Astrocyte (in vitro differentiated cells and primary cell): ENCODE data around the gene CD300E. TPM values are rescaled to one million over a fixed set of nuclear protein-coding genes. Genes with fewer than 3 reads are reported as not detected.

Source experiments
- DNase-seq: peaks from one replicate; pipeline ENCODE4 v3.0.0-alpha.2; 2010; ENCODE audit warnings: low read depth
- FAIRE-seq: peaks from 2 replicates; lab custom pipeline; 2011; peaks lifted over from hg19 to GRCh38; lab: Jason Lieb, UNC
- H2AFZ ChIP-seq: 2 replicates; pipeline ENCODE4 v1.6.0; 2012; ENCODE audit warnings: low read depth, low read length, inconsistent platforms
- H3K27ac ChIP-seq: 2 replicates; pipeline ENCODE4 v1.5.1; 2011; ENCODE audit warnings: low read depth, low read length, inconsistent platforms
- H3K27me3 ChIP-seq: 2 replicates; pipeline ENCODE4 v1.6.0; 2011; ENCODE audit warnings: low read length, inconsistent platforms; ENCODE audit not compliant: insufficient read depth
- H3K36me3 ChIP-seq: 2 replicates; pipeline ENCODE4 v1.5.1; 2011; ENCODE audit warnings: low read length, inconsistent platforms; ENCODE audit not compliant: insufficient read depth
- H3K4me1 ChIP-seq: 2 replicates; pipeline ENCODE4 v1.5.1; 2011; ENCODE audit warnings: low read length, inconsistent platforms; ENCODE audit not compliant: insufficient read depth
- H3K4me2 ChIP-seq: 2 replicates; pipeline ENCODE4 v1.6.0; 2012; ENCODE audit warnings: low read length, inconsistent platforms
- H3K4me3 ChIP-seq: 2 replicates; pipeline ENCODE4 v1.5.1; 2011; ENCODE audit warnings: low read depth, mild to moderate bottlenecking, low read length, inconsistent platforms; ENCODE audit not compliant: insufficient read depth
- H3K79me2 ChIP-seq: 2 replicates; pipeline ENCODE4 v1.6.0; 2012; ENCODE audit warnings: mild to moderate bottlenecking, low read length, inconsistent platforms; ENCODE audit not compliant: insufficient read depth
- H3K9ac ChIP-seq: 2 replicates; pipeline ENCODE4 v1.6.0; 2012; ENCODE audit warnings: mild to moderate bottlenecking, low read length, inconsistent platforms
- H3K9me3 ChIP-seq: 2 replicates; pipeline ENCODE4 v1.5.1; 2012; ENCODE audit warnings: low read depth, mild to moderate bottlenecking, low read length, inconsistent platforms; ENCODE audit not compliant: insufficient read depth
- H4K20me1 ChIP-seq: 2 replicates; pipeline ENCODE4 v1.6.0; 2012; ENCODE audit warnings: low read length, inconsistent platforms; ENCODE audit not compliant: insufficient read depth
- H3K27ac Mint-ChIP-seq: one replicate; pipeline ENCODE4 v1.8.0; 2021; ENCODE audit warnings: mild to moderate bottlenecking, mixed read lengths; ENCODE audit not compliant: unreplicated experiment
- H3K27me3 Mint-ChIP-seq: one replicate; pipeline ENCODE4 v1.8.0; 2021; ENCODE audit warnings: low read depth, mixed read lengths; ENCODE audit not compliant: unreplicated experiment
- H3K36me3 Mint-ChIP-seq: one replicate; pipeline ENCODE4 v1.8.0; 2021; ENCODE audit warnings: low read depth, mixed read lengths; ENCODE audit not compliant: unreplicated experiment
- H3K4me1 Mint-ChIP-seq: one replicate; pipeline ENCODE4 v1.8.0; 2021; ENCODE audit warnings: low read depth, mixed read lengths; ENCODE audit not compliant: unreplicated experiment
- H3K4me3 Mint-ChIP-seq: one replicate; pipeline ENCODE4 v1.8.0; 2021; ENCODE audit warnings: mild to moderate bottlenecking, moderate library complexity, mixed read lengths; ENCODE audit not compliant: unreplicated experiment
- H3K9me3 Mint-ChIP-seq: one replicate; pipeline ENCODE4 v1.8.0; 2021; ENCODE audit warnings: mild to moderate bottlenecking, mixed read lengths; ENCODE audit not compliant: unreplicated experiment
- EZH2 ChIP-seq: IDR thresholded peaks from 2 replicates; pipeline ENCODE4 v1.6.1; 2012; ENCODE audit warnings: mild to moderate bottlenecking, low read length, inconsistent platforms; ENCODE audit not compliant: insufficient read depth
- total RNA-seq: library from RNA; stranded (reverse); gene quantifications from 2 replicates; pipeline ENCODE4 v1.2.1, GENCODE V29; 2021
- TF ChIP-seq, protein P1 (sequence below): IDR thresholded peaks from 2 replicates; pipeline ENCODE4 v1.5.1; 2011; ENCODE audit warnings: low read depth, mild to moderate bottlenecking, inconsistent platforms, low read length, moderate library complexity; ENCODE audit not compliant: insufficient read depth

Gene CD300E
- total RNA-seq, 1 donor from 2014 or later, result not detected

DNA sequence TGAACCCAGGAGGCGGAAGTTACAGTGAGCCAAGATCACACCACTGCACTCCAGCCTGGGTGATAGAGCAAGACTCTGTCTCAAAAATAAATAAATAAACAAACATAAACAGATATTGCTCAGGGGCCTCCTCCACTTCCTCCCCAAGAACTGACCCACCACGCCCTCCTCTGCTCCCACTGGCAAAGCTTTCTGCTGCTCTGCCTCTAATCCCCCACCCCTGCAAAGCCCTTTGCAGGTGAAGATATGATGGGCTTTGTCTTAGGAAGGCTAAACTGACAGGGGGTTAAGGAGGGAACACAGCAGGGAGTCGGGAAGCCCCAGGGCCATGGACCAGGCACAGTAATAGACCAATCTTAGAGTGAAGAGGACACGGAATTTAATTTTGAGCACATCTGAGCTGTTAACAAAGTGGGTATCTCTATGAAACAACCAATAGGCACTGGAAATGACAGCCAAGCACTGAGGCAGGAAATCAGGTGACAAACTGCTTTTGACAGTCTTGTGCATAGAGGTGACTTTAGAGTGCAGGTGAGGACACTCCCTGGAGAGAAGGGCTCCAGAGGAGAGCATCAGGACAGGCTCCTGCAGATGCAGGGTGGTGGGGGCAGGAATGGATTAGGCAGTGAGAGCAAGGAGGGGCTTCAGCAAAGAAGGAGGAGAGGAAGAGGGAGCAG, 25.1 kb downstream of the CD300E start:
- peaks cover 10% of the 10 kb centered on the region for H3K27me3 ChIP-seq
- Mint-ChIP-seq H3K27me3 (peaks cover 68% of the 10 kb centered on the region), H3K4me3 (no peak overlapping the region), H3K36me3 (no peaks in the 10 kb centered on the region), H3K4me1 (peaks cover 7% of the 10 kb centered on the region), H3K27ac (no peak overlapping the region), H3K9me3 (no peaks in the 10 kb centered on the region)
- H2AFZ ChIP-seq, result no peak overlapping the region
- no peak for TF ChIP-seq EZH2
- TF ChIP-seq, protein P1, sequence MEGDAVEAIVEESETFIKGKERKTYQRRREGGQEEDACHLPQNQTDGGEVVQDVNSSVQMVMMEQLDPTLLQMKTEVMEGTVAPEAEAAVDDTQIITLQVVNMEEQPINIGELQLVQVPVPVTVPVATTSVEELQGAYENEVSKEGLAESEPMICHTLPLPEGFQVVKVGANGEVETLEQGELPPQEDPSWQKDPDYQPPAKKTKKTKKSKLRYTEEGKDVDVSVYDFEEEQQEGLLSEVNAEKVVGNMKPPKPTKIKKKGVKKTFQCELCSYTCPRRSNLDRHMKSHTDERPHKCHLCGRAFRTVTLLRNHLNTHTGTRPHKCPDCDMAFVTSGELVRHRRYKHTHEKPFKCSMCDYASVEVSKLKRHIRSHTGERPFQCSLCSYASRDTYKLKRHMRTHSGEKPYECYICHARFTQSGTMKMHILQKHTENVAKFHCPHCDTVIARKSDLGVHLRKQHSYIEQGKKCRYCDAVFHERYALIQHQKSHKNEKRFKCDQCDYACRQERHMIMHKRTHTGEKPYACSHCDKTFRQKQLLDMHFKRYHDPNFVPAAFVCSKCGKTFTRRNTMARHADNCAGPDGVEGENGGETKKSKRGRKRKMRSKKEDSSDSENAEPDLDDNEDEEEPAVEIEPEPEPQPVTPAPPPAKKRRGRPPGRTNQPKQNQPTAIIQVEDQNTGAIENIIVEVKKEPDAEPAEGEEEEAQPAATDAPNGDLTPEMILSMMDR, result no peak
- no peaks in the 10 kb centered on the region for H4K20me1 ChIP-seq
- H3K4me3 ChIP-seq, result no peak overlapping the region
- H3K36me3 ChIP-seq, result no peaks in the 10 kb centered on the region
- H3K4me2 ChIP-seq, result no peak overlapping the region
- DNase-seq, result no peak
- no peaks in the 10 kb centered on the region for H3K9me3 ChIP-seq
- FAIRE-seq, result no peak
- H3K79me2 ChIP-seq, result no peaks in the 10 kb centered on the region
- H3K4me1 ChIP-seq, result no peaks in the 10 kb centered on the region
- H3K9ac ChIP-seq, result no peak overlapping the region
- no peak overlapping the region for H3K27ac ChIP-seq

DNA sequence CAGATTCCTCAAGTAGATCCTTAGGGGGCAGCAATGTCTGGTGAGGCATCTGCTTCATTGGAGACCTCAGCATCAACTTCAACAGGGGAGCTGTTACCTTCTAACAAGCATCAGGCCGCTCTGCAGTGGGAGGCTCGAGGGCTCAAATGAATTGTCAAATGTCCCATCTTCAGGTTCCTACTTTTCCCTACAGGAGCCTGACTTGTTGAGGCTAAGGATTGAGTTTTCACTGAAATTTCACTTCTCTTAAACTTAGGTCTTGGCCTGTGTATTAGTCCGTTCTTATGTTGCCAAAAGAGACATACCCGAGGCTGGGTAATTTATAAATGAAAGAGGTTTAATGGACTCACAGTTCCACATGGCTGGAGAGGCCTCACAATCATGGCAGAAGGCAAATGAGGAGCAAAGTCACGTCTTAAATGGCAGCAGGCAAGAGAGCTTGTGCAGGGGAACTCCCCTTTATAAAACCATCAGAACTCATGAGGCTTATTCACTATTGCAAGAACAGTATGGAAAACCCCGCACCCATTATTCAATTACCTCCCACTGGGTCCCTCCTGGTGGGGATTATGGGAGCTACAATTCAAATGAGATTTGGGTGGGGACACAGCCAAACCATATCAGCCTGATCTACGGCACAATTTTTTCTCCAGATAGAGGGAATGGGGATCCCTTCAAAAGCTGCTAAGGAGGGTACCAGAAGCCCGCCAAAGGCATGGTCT, 26.3 kb downstream of the CD300E start:
- Histone ChIP-seq H3K4me2 (no peak overlapping the region), H3K9ac (no peak overlapping the region), H3K79me2 (no peaks in the 10 kb centered on the region), H3K9me3 (no peaks in the 10 kb centered on the region), H3K36me3 (no peaks in the 10 kb centered on the region), H3K27ac (no peak overlapping the region), H3K27me3 (peaks cover 6% of the 10 kb centered on the region), H3K4me3 (no peak overlapping the region), H3K4me1 (no peaks in the 10 kb centered on the region), H4K20me1 (no peaks in the 10 kb centered on the region), H2AFZ (no peak overlapping the region)
- Mint-ChIP-seq H3K4me3 (no peak overlapping the region), H3K4me1 (peaks cover 16% of the 10 kb centered on the region), H3K36me3 (no peaks in the 10 kb centered on the region), H3K27me3 (peaks cover 55% of the 10 kb centered on the region), H3K9me3 (no peaks in the 10 kb centered on the region), H3K27ac (no peak overlapping the region)
- no peak for FAIRE-seq
- TF ChIP-seq, protein P1, result no peak
- TF ChIP-seq EZH2, result no peak
- no peak for DNase-seq
